DND-41 (cell line): ENCODE measurements around the gene ANKFN1.
A peak's percentile ranks its signal among the peaks of the same experiment; 100 is the strongest.

ENCODE experiments used
- ATAC-seq: fragments of 200-7000 bp; cut with Tn5 transposase; 3 replicates; pipeline ENCODE4 v1.9.1; 2021; ENCODE audit warnings: low read depth; ENCODE audit not compliant: insufficient read depth
- DNase-seq: peaks from one replicate; pipeline ENCODE4 v3.0.0-alpha.2; 2020
- H2AFZ ChIP-seq: 2 replicates; pipeline ENCODE4 v1.6.0; 2012; ENCODE audit warnings: low read depth, low read length
- H3K27ac ChIP-seq: 2 replicates; pipeline ENCODE4 v1.5.1; 2012; ENCODE audit warnings: low read length, inconsistent platforms
- H3K27me3 ChIP-seq: fragments of 200-600 bp; sonication (generic); 2 replicates; pipeline ENCODE4 v1.6.0; 2012; ENCODE audit warnings: low read length, mild to moderate bottlenecking, inconsistent platforms; ENCODE audit not compliant: insufficient read depth, poor library complexity
- H3K36me3 ChIP-seq: 2 replicates; pipeline ENCODE4 v1.5.1; 2012; ENCODE audit warnings: low read length, inconsistent platforms; ENCODE audit not compliant: insufficient read depth
- H3K4me1 ChIP-seq: 2 replicates; pipeline ENCODE4 v1.5.1; 2012; ENCODE audit warnings: mild to moderate bottlenecking, low read length; ENCODE audit not compliant: insufficient read depth
- H3K4me2 ChIP-seq: 2 replicates; pipeline ENCODE4 v1.6.0; 2012; ENCODE audit warnings: mild to moderate bottlenecking, moderate library complexity, low read length, inconsistent platforms; ENCODE audit not compliant: insufficient read depth
- H3K4me3 ChIP-seq, 2 experiments: fragments of 200-600 bp in 1 of 2; shearing (Covaris generic) in 1 of 2; 2 replicates each; pipeline ENCODE4 v1.5.1; 2012 to 2016; ENCODE audit warnings: inconsistent platforms in 2 of 2, low read length in 2 of 2, mild to moderate bottlenecking in 2 of 2, low read depth in 1 of 2, moderate library complexity in 1 of 2
- H3K79me2 ChIP-seq: 2 replicates; pipeline ENCODE4 v1.6.0; 2012; ENCODE audit warnings: low read length, inconsistent platforms; ENCODE audit not compliant: insufficient read depth
- H3K9ac ChIP-seq: 2 replicates; pipeline ENCODE4 v1.6.0; 2012; ENCODE audit warnings: low read depth, mild to moderate bottlenecking, inconsistent platforms, low read length, moderate library complexity
- H3K9me3 ChIP-seq: 2 replicates; pipeline ENCODE4 v1.5.1; 2012; ENCODE audit warnings: low read length, moderate library complexity, mild to moderate bottlenecking, inconsistent platforms; ENCODE audit not compliant: insufficient read depth, severe bottlenecking
- H4K20me1 ChIP-seq: 2 replicates; pipeline ENCODE4 v1.6.0; 2012; ENCODE audit warnings: low read length; ENCODE audit not compliant: insufficient read depth
- EZH2 ChIP-seq: IDR thresholded peaks from 3 replicates; pipeline ENCODE4 v1.6.1; 2012; ENCODE audit warnings: borderline replicate concordance, low read depth, mild to moderate bottlenecking, moderate library complexity, low read length, inconsistent platforms; ENCODE audit not compliant: severe bottlenecking
- TF ChIP-seq, protein P1 (sequence below): IDR thresholded peaks from 2 replicates; pipeline ENCODE4 v1.5.1; 2012; ENCODE audit warnings: borderline replicate concordance, low read length, moderate library complexity, mild to moderate bottlenecking; ENCODE audit not compliant: poor library complexity, severe bottlenecking; ENCODE audit errors: extremely low read depth

The ANKFN1 gene

DNA sequence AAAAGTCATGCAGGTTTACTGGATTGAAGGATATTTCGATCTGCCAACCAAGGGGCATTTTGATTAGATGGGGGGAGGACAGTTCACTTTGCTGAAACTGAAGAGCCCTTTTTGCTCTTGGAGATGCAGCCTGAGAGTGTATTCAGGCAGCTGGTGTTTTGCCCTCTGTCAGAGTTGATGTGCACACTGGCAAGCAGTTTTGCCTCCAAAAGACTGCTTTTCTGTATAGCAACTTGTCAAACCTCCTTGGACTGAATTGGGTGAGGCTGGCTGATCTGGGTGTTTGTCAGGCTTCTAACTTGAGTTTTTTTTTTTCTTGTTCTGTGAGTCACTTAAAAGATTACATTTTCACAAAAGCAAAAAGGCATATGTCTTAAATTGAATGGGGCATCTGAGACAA lies 22.6 kb upstream of the ANKFN1 start:
- no peak for TF ChIP-seq EZH2
- TF ChIP-seq, protein P1, sequence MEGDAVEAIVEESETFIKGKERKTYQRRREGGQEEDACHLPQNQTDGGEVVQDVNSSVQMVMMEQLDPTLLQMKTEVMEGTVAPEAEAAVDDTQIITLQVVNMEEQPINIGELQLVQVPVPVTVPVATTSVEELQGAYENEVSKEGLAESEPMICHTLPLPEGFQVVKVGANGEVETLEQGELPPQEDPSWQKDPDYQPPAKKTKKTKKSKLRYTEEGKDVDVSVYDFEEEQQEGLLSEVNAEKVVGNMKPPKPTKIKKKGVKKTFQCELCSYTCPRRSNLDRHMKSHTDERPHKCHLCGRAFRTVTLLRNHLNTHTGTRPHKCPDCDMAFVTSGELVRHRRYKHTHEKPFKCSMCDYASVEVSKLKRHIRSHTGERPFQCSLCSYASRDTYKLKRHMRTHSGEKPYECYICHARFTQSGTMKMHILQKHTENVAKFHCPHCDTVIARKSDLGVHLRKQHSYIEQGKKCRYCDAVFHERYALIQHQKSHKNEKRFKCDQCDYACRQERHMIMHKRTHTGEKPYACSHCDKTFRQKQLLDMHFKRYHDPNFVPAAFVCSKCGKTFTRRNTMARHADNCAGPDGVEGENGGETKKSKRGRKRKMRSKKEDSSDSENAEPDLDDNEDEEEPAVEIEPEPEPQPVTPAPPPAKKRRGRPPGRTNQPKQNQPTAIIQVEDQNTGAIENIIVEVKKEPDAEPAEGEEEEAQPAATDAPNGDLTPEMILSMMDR, result no peak

DNA sequence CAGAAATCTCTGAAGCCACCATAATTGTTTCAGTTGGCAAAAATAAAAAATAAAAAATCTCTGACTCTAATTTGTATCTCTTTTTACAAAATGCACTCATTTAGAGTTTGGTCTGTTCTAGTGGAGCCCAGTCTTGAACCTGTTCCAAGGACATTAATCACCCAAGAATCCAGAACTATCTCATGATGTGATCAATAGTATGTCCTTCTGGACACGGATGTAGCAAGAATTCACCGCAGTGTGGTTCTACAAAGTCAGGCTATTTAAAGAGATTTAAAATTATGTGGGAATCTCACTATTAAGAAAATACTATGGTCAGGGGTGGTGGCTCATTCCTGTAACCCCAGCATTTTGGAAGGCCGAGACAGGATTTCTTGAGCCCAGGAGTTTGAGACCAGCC lies 21.8 kb upstream of the ANKFN1 start:
- no peak overlapping the region for H3K4me3 ChIP-seq
- no peak for DNase-seq
- no peak overlapping the region for H2AFZ ChIP-seq
- H3K4me2 ChIP-seq, result no peak overlapping the region
- no peak for TF ChIP-seq EZH2
- TF ChIP-seq, protein P1, result no peak
- H3K79me2 ChIP-seq, result no peaks in the 10 kb centered on the region
- H3K27me3 ChIP-seq, result no peaks in the 10 kb centered on the region
- H3K4me1 ChIP-seq, result peaks cover 27% of the 10 kb centered on the region
- no peaks in the 10 kb centered on the region for H4K20me1 ChIP-seq
- no peaks in the 10 kb centered on the region for H3K9me3 ChIP-seq
- no peaks in the 10 kb centered on the region for H3K36me3 ChIP-seq
- H3K27ac ChIP-seq, result no peak overlapping the region
- no peak for ATAC-seq
- H3K9ac ChIP-seq, result no peak overlapping the region

More for the DNA sequence above, 22.6 kb upstream of the ANKFN1 start:
- peaks cover 27% of the 10 kb centered on the region for H3K4me1 ChIP-seq
- H3K27me3 ChIP-seq, result no peaks in the 10 kb centered on the region
- no peaks in the 10 kb centered on the region for H3K79me2 ChIP-seq
- H3K4me2 ChIP-seq, result no peak overlapping the region
- no peaks in the 10 kb centered on the region for H4K20me1 ChIP-seq
- peak overlapping the region; percentile 55 for H2AFZ ChIP-seq
- H3K4me3 ChIP-seq, result no peak overlapping the region
- no peaks in the 10 kb centered on the region for H3K36me3 ChIP-seq
- no peak for ATAC-seq
- H3K27ac ChIP-seq, result peak overlapping the region; percentile 3; the same call in 1 of the 2 replicates
- H3K9ac ChIP-seq, result no peak overlapping the region
- peak; percentile 14 for DNase-seq
- no peaks in the 10 kb centered on the region for H3K9me3 ChIP-seq

DNA sequence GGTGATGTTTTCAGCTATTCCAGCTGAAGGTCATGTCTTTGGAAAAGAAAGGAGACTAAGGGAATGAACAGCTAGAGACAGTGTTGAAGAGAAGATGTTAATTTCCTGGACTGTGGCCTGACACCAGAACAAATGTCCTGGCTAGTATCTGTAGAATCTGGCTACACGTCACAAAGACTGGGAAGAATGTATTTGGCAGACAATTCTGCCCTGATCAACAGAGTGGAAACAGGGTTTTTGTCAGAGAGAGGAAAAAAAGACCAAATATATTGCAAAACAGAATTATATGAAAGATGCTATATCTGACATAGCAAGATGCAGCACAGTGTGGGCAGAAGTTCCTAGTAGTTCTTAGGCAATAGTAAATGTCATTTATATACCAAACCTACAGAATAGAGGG lies 17.0 kb upstream of the ANKFN1 start:
- no peak for DNase-seq

More for the DNA sequence above, 17.0 kb upstream of the ANKFN1 start:
- Histone ChIP-seq H3K9me3 (no peaks in the 10 kb centered on the region), H3K4me2 (no peak overlapping the region), H3K79me2 (no peaks in the 10 kb centered on the region), H3K4me3 (no peak overlapping the region), H3K4me1 (no peaks in the 10 kb centered on the region), H2AFZ (no peak overlapping the region; the same call in 1 of the 2 replicates), H3K27me3 (no peaks in the 10 kb centered on the region), H4K20me1 (no peaks in the 10 kb centered on the region), H3K9ac (no peak overlapping the region), H3K27ac (no peak overlapping the region), H3K36me3 (no peaks in the 10 kb centered on the region)
- TF ChIP-seq, protein P1, result no peak
- TF ChIP-seq EZH2, result no peak
- no peak for ATAC-seq
